Activated CD8-positive, alpha-beta T cell treated with anti-CD3 and anti-CD28 coated beads for 36 hours (primary cell): ENCODE results near the gene MED26. TPM values are rescaled to one million over a fixed set of nuclear protein-coding genes. Genes with fewer than 3 reads are reported as not detected.
A peak's percentile ranks its signal among the peaks of the same experiment; 100 is the strongest.

Source experiments
- ATAC-seq: fragments of 200-7000 bp; cut with Tn5 transposase; one replicate; pipeline ENCODE4 v1.10.0; 2021; ENCODE audit warnings: mild to moderate bottlenecking, moderate library complexity
- CTCF ChIA-PET: fragments of 350-600 bp; sonication (Branson Sonifier 250); formaldehyde crosslinking; loops from one replicate; lab custom pipeline; 2021; ENCODE audit warnings: antibody characterized with exemption; lab: Charles Lee
- POLR2A ChIA-PET: fragments of 350-600 bp; sonication (Branson Sonifier 250); formaldehyde crosslinking; loops from one replicate; lab custom pipeline; 2021; ENCODE audit warnings: antibody characterized with exemption; lab: Charles Lee
- DNase-seq: peaks from one replicate; pipeline ENCODE4 v3.0.0-alpha.2; 2020
- H3K27ac Mint-ChIP-seq: one replicate; pipeline ENCODE4 v1.8.0; 2021; ENCODE audit warnings: mild to moderate bottlenecking, mixed read lengths
- H3K27me3 Mint-ChIP-seq: one replicate; pipeline ENCODE4 v1.8.0; 2021; ENCODE audit warnings: mixed read lengths
- H3K36me3 Mint-ChIP-seq: one replicate; pipeline ENCODE4 v1.8.0; 2021; ENCODE audit warnings: low read depth, mixed read lengths
- H3K4me1 Mint-ChIP-seq: one replicate; pipeline ENCODE4 v1.8.0; 2021; ENCODE audit warnings: low read depth, mixed read lengths
- H3K4me3 Mint-ChIP-seq: one replicate; pipeline ENCODE4 v1.8.0; 2021; ENCODE audit warnings: mild to moderate bottlenecking, moderate library complexity, mixed read lengths
- H3K9me3 Mint-ChIP-seq: one replicate; pipeline ENCODE4 v1.8.0; 2021; ENCODE audit warnings: mixed read lengths
- CTCF ChIP-seq: fragments of 200-600 bp; IDR thresholded peaks from one replicate; pipeline ENCODE4 v1.8.0; 2022; ENCODE audit warnings: antibody characterized with exemption, mild to moderate bottlenecking
- intact Hi-C: fragments of 100-400 bp; cut with micrococcal nuclease; formaldehyde crosslinking; loops from one replicate; pipeline ENCODE4 v1.10.0; 2022
- total RNA-seq, 2 experiments: library from RNA; stranded (reverse); gene quantifications; one replicate each; pipeline ENCODE4 v1.2.3, GENCODE V29; 2021

The MED26 gene
- total RNA-seq, 2 experiments from 2014 or later, result 14.2 to 19.3 TPM

- no peak for DNase-seq
- no peak for ATAC-seq
- ChIA-PET CTCF (interaction anchor here (1.3 kb wide), 1 partner anchor 14 kb away, joined by 3 read pairs; no protein-coding TSS in a partner anchor), POLR2A (interaction anchor here (1.0 to 2.1 kb wide), 5 partner anchors 12 to 86 kb away, joined by 3 to 11 read pairs (median 3); no protein-coding TSS in a partner anchor)
- intact Hi-C loops, result no loop called here
- no peaks in the 10 kb centered on the region for H3K27me3 Mint-ChIP-seq
- no peaks in the 10 kb centered on the region for H3K9me3 Mint-ChIP-seq
- H3K36me3 Mint-ChIP-seq, result no peaks in the 10 kb centered on the region
- H3K4me3 Mint-ChIP-seq, result no peak overlapping the region
- no peak for TF ChIP-seq CTCF
- H3K4me1 Mint-ChIP-seq, result peaks cover 58% of the 10 kb centered on the region
- no peak overlapping the region for H3K27ac Mint-ChIP-seq
Measured at GRCh38 chr19:16612636-16613035, 15.4 kb downstream of the MED26 start.

DNA sequence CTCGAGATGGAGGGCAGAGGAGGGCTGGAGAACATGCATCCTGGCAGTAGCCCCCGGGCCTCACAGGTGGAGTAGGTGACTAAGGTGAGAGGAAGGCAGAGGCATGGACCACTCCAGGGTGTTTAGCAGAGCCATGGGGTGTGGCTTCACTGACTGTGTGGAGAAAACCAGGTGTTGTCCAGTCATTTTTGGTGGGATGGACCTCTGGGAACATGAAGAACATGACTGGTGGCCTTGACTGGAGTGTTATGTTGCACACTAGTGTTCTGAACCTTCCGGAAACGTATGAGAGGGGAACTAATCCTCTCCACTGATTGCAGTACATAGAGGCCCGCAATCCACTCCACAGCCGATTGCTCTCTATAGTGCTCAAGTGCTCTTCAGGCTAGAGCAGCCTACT lies 16.9 kb downstream of the MED26 start:
- H3K9me3 Mint-ChIP-seq, result no peaks in the 10 kb centered on the region
- intact Hi-C loops, result no loop called here
- CTCF ChIA-PET, result no interaction called here
- peaks cover 45% of the 10 kb centered on the region for H3K4me1 Mint-ChIP-seq
- no peak overlapping the region for H3K4me3 Mint-ChIP-seq
- H3K27me3 Mint-ChIP-seq, result no peaks in the 10 kb centered on the region
- H3K27ac Mint-ChIP-seq, result peak overlapping the region; percentile 6
- no peak for DNase-seq
- no peaks in the 10 kb centered on the region for H3K36me3 Mint-ChIP-seq
- TF ChIP-seq CTCF, result no peak
- POLR2A ChIA-PET, result interaction anchor here (1.5 kb wide), 1 partner anchor 14 kb away, joined by 5 read pairs; no protein-coding TSS in a partner anchor
- no peak for ATAC-seq

DNA sequence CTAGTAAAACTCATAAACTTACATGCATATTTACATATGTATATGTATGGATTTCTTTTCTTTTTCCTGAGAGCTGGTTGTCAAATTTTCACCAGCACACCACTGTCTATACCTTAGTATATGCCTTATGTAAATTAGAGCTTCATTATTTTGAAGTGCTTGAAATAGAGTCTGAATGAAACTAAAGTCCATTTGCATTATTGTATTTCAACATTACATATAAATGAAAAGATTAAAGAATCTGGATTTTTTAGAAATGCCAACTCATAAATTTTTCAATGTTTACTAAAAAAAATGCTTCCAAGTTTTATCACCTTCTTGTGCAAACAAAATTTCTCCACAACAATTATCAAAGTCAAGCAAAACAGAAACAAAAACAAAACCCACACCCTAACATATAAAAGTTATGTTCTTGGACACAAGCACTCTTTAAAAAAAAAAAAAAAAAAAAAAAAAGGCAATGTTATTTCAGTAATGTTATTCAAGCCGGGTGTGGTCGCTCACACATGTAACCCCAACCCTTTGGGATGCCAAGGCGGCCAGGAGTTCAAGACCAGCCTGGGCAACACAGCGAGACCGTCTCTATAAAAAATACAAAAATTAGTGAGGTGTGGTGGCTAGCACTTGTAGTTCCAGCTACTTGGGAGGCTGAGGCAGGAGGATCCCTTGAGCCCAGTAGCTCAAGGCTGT lies 18.3 kb downstream of the MED26 start:
- ChIA-PET POLR2A (interaction anchor here (0.6 to 1.6 kb wide), 4 partner anchors 11 to 277 kb away, joined by 3 to 5 read pairs (median 3); no protein-coding TSS in a partner anchor), CTCF (interaction anchor here (1.2 to 1.6 kb wide), 2 partner anchors 8 to 105 kb away, joined by 3 read pairs; no protein-coding TSS in a partner anchor)
- Mint-ChIP-seq H3K27ac (no peak overlapping the region), H3K4me3 (no peak overlapping the region), H3K27me3 (no peaks in the 10 kb centered on the region), H3K36me3 (peaks cover 4% of the 10 kb centered on the region), H3K4me1 (peaks cover 44% of the 10 kb centered on the region), H3K9me3 (no peaks in the 10 kb centered on the region)
- DNase-seq, result no peak
- TF ChIP-seq CTCF, result no peak
- intact Hi-C loops, result no loop called here
- no peak for ATAC-seq

GRCh38 chr19:16608290-16608739 lies 19.7 kb downstream of the MED26 start:
- ATAC-seq (peak; percentile 56), DNase-seq (no peak)
- TF ChIP-seq CTCF, result no peak
- POLR2A ChIA-PET, result interaction anchor here (1.6 kb wide), 1 partner anchor 21 kb away, joined by 5 read pairs; no protein-coding TSS in a partner anchor
- CTCF ChIA-PET, result interaction anchor here (1.2 kb wide), 1 partner anchor 9 kb away, joined by 3 read pairs; no protein-coding TSS in a partner anchor
- no peak overlapping the region for H3K4me3 Mint-ChIP-seq
- intact Hi-C loops, result no loop called here
- peaks cover 4% of the 10 kb centered on the region for H3K36me3 Mint-ChIP-seq
- no peaks in the 10 kb centered on the region for H3K27me3 Mint-ChIP-seq
- peaks cover 46% of the 10 kb centered on the region for H3K4me1 Mint-ChIP-seq
- no peak overlapping the region for H3K27ac Mint-ChIP-seq
- no peaks in the 10 kb centered on the region for H3K9me3 Mint-ChIP-seq

GRCh38 chr19:16607819-16608218 lies 20.2 kb downstream of the MED26 start:
- Mint-ChIP-seq H3K9me3 (no peaks in the 10 kb centered on the region), H3K36me3 (peaks cover 4% of the 10 kb centered on the region), H3K27ac (no peak overlapping the region), H3K4me3 (no peak overlapping the region), H3K27me3 (no peaks in the 10 kb centered on the region), H3K4me1 (peaks cover 46% of the 10 kb centered on the region)
- TF ChIP-seq CTCF, result no peak
- ChIA-PET CTCF (no interaction called here), POLR2A (no interaction called here)
- intact Hi-C loops, result no loop called here
- ATAC-seq, result no peak
- DNase-seq, result no peak
